Measurements from ENCODE around the gene CCDC106. TPM values are rescaled to one million over a fixed set of nuclear protein-coding genes. Genes with fewer than 3 reads are reported as not detected.
A peak's percentile ranks its signal among the peaks of the same experiment; 100 is the strongest.

The CCDC106 gene
- total RNA-seq, 3 donors from 2014 or later (not counting 1 experiment from before 2014, with no cell fraction given): 2.0 to 3.2 (median 3.2) TPM

DNA sequence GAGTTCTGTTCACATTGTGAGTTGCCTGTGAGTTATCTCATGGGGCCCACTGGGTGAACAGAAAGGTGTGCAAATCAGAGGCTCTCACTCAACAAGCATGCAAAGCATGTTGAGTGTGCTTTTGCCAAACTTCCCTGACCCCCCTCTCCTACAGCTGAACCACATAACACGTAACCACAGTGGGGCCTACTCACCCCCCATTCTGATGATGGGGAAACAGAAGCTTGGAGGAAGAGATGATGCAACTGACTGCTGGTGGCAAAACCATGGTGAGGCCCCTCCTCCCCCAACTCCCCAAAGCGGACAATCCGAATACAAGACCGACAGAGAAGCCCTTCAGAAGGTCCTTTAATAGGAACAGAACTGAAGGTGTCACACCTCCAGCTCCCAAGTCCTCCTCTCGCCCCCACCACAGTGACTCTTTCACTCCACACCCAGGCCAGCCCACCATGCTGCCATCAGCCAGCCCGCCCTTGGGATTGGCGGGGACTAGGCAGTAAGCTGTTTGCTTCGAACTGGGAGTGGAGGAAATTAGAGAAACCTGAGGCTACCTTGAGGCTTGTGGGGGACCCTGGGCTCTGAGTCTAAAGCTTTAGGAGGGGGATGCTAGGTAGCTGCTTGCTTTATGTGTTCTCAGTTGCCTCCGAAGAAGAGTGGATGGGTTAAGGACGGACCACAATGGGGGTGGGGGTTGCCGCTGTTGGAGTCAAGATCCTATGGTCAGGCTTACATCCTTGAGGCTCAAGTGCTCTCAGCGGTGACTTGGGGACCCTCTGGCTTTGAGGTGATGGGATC lies 27.4 kb upstream of the CCDC106 start:
- Histone ChIP-seq H3K4me1 (ENCODE audit: control insufficient read depth, insufficient read depth, low read length) (peaks cover 21% of the 10 kb centered on the region), H3K36me3 (ENCODE audit: control insufficient read depth, insufficient read depth, low read length) (peaks cover 11% of the 10 kb centered on the region), H3K27me3 (ENCODE audit: control insufficient read depth, insufficient read depth, low read length) (no peaks in the 10 kb centered on the region), H3K9me3 (ENCODE audit: control insufficient read depth, insufficient read depth, low read length) (no peaks in the 10 kb centered on the region), H3K4me3 (ENCODE audit: low read length) (no peak overlapping the region), H3K27ac (ENCODE audit: low read length) (no peak overlapping the region)
- ATAC-seq (no peak), DNase-seq (peak in 1 of 2 donors; percentile 57)
- Mint-ChIP-seq H3K4me3 (no peak overlapping the region), H3K27ac (peak overlapping the region; percentile 18 to 41), H3K36me3 (no peaks in the 10 kb centered on the region), H3K27me3 (ENCODE audit: low read depth in 2 of 2) (no peaks in the 10 kb centered on the region), H3K4me1 (peaks cover 14 to 31% of the 10 kb centered on the region in 2 donors), H3K9me3 (no peaks in the 10 kb centered on the region)
- TF ChIP-seq CTCF (IDR thresholded peaks at IDR 0.05): no peak
- intact Hi-C loops (cut with micrococcal nuclease): no loop called here
- WGBS (ENCODE audit: insufficient coverage): 82% methylated on average over 12 of the region's 12 CpGs

GRCh38 chr19:55621205-55621672 lies 26.8 kb upstream of the CCDC106 start:
- H3K27me3 ChIP-seq (ENCODE audit: control insufficient read depth, insufficient read depth, low read length): no peaks in the 10 kb centered on the region
- intact Hi-C loops (cut with micrococcal nuclease): no loop called here
- H3K27ac Mint-ChIP-seq: no peak overlapping the region
- peaks cover 14 to 31% of the 10 kb centered on the region in 2 donors for H3K4me1 Mint-ChIP-seq
- WGBS (ENCODE audit: insufficient coverage): 90% methylated on average over 9 of the region's 9 CpGs
- peaks cover 11% of the 10 kb centered on the region for H3K36me3 ChIP-seq (ENCODE audit: control insufficient read depth, insufficient read depth, low read length)
- H3K9me3 ChIP-seq (ENCODE audit: control insufficient read depth, insufficient read depth, low read length): no peaks in the 10 kb centered on the region
- H3K4me3 ChIP-seq (ENCODE audit: low read length): no peak overlapping the region
- peaks cover 21% of the 10 kb centered on the region for H3K4me1 ChIP-seq (ENCODE audit: control insufficient read depth, insufficient read depth, low read length)
- H3K36me3 Mint-ChIP-seq: no peaks in the 10 kb centered on the region
- DNase-seq (no peak), ATAC-seq (no peak)
- no peaks in the 10 kb centered on the region for H3K27me3 Mint-ChIP-seq (ENCODE audit: low read depth in 2 of 2)
- H3K9me3 Mint-ChIP-seq: no peaks in the 10 kb centered on the region
- no peak overlapping the region for H3K27ac ChIP-seq (ENCODE audit: low read length)
- TF ChIP-seq CTCF (IDR thresholded peaks at IDR 0.05): no peak
- H3K4me3 Mint-ChIP-seq: no peak overlapping the region

GRCh38 chr19:55621673-55622231 lies 26.3 kb upstream of the CCDC106 start:
- Histone ChIP-seq H3K36me3 (ENCODE audit: control insufficient read depth, insufficient read depth, low read length) (peaks cover 8% of the 10 kb centered on the region), H3K27me3 (ENCODE audit: control insufficient read depth, insufficient read depth, low read length) (no peaks in the 10 kb centered on the region), H3K27ac (ENCODE audit: low read length) (no peak overlapping the region), H3K4me1 (ENCODE audit: control insufficient read depth, insufficient read depth, low read length) (peaks cover 21% of the 10 kb centered on the region), H3K4me3 (ENCODE audit: low read length) (no peak overlapping the region), H3K9me3 (ENCODE audit: control insufficient read depth, insufficient read depth, low read length) (no peaks in the 10 kb centered on the region)
- no peaks in the 10 kb centered on the region for H3K27me3 Mint-ChIP-seq (ENCODE audit: low read depth in 2 of 2)
- H3K36me3 Mint-ChIP-seq: no peaks in the 10 kb centered on the region
- ATAC-seq: no peak
- no peak overlapping the region for H3K27ac Mint-ChIP-seq
- intact Hi-C loops (cut with micrococcal nuclease): no loop called here
- DNase-seq: no peak
- H3K9me3 Mint-ChIP-seq: no peaks in the 10 kb centered on the region
- no peak for TF ChIP-seq CTCF (IDR thresholded peaks at IDR 0.05)
- H3K4me1 Mint-ChIP-seq: peaks cover 14 to 31% of the 10 kb centered on the region in 2 donors
- no peak overlapping the region for H3K4me3 Mint-ChIP-seq
- WGBS (ENCODE audit: insufficient coverage): 97% methylated on average over 55 of the region's 55 CpGs
